ENCODE results near the gene EXOC4.

DNA sequence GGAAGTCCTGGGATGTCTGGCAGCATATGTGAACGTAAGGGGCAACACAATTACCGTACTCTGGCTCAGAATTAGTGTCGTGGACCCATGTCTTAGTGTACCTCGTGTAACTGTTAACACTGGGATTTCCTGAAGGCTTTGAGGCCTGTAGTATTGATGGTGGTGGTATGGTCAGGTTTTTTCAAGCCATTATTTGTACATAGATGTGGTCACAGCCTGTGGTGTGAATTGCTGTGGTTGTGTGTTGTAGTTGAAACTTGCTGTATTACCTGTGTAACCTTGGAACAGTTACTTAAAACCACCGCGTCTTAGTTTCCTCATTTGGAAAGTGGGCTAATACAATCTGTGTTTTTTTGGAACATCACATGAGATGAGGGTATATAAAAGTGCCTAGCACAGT is 5.3 kb downstream of the EXOC4 start:
- TF ChIP-seq, protein P1, sequence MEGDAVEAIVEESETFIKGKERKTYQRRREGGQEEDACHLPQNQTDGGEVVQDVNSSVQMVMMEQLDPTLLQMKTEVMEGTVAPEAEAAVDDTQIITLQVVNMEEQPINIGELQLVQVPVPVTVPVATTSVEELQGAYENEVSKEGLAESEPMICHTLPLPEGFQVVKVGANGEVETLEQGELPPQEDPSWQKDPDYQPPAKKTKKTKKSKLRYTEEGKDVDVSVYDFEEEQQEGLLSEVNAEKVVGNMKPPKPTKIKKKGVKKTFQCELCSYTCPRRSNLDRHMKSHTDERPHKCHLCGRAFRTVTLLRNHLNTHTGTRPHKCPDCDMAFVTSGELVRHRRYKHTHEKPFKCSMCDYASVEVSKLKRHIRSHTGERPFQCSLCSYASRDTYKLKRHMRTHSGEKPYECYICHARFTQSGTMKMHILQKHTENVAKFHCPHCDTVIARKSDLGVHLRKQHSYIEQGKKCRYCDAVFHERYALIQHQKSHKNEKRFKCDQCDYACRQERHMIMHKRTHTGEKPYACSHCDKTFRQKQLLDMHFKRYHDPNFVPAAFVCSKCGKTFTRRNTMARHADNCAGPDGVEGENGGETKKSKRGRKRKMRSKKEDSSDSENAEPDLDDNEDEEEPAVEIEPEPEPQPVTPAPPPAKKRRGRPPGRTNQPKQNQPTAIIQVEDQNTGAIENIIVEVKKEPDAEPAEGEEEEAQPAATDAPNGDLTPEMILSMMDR (IDR thresholded peaks at IDR 0.05): no peak
- TF ChIP-seq POLR2A (IDR thresholded peaks at IDR 0.05) (no peak), EP300 (IDR thresholded peaks at IDR 0.05) (no peak)

Measured in sigmoid colon (tissue), 4 donors.